CD4-positive, alpha-beta T cell (primary cell): ENCODE data around the gene ADARB2. TPM values are rescaled to one million over a fixed set of nuclear protein-coding genes. Genes with fewer than 3 reads are reported as not detected.
A peak's percentile ranks its signal among the peaks of the same experiment; 100 is the strongest.

ENCODE experiments used
- ATAC-seq: fragments of 200-7000 bp; cut with Tn5 transposase; one replicate; pipeline ENCODE4 v1.10.0; 2022; ENCODE audit warnings: mild to moderate bottlenecking; ENCODE audit not compliant: poor library complexity
- CTCF ChIA-PET: fragments of 350-600 bp; sonication (Branson Sonifier 250); formaldehyde crosslinking; loops from one replicate; lab custom pipeline; 2021; ENCODE audit warnings: antibody characterized with exemption, inconsistent platforms; lab: Charles Lee
- POLR2A ChIA-PET: fragments of 350-600 bp; sonication (Branson Sonifier 250); formaldehyde crosslinking; loops from one replicate; lab custom pipeline; 2021; ENCODE audit warnings: antibody characterized with exemption, inconsistent platforms; lab: Charles Lee
- DNase-seq, 14 experiments: peaks; one replicate each; pipeline ENCODE4 v3.0.0-alpha.2; 2013 to 2020; ENCODE audit warnings: mixed read lengths in 2 of 14
- H3K27ac ChIP-seq, 2 donors: one replicate each; pipeline versions ENCODE4 v1.5.1 to v1.7.0; 2013; ENCODE audit warnings: low read length in 2 of 2, low read depth in 1 of 2, mild to moderate bottlenecking in 1 of 2
- H3K27me3 ChIP-seq, 2 experiments: 1 replicate in 1 of 2; 2 replicates in 1 of 2; pipeline versions ENCODE4 v1.6.1 to v1.7.0; 2013; ENCODE audit warnings: low read length in 2 of 2, control low read depth in 1 of 2, mild to moderate bottlenecking in 1 of 2, moderate library complexity in 1 of 2; ENCODE audit not compliant: insufficient read depth in 2 of 2, control insufficient read depth in 1 of 2
- H3K36me3 ChIP-seq: one replicate; pipeline ENCODE4 v1.6.1; 2013; ENCODE audit warnings: low read length, control low read depth; ENCODE audit not compliant: insufficient read depth
- H3K4me1 ChIP-seq: one replicate; pipeline ENCODE4 v1.6.1; 2013; ENCODE audit warnings: low read length, control low read depth; ENCODE audit not compliant: insufficient read depth
- H3K4me3 ChIP-seq: one replicate; pipeline ENCODE4 v1.5.1; 2013; ENCODE audit warnings: mild to moderate bottlenecking, low read length, moderate library complexity
- H3K9me3 ChIP-seq, 2 experiments: 1 replicate in 1 of 2; 2 replicates in 1 of 2; pipeline versions ENCODE4 v1.6.1 to v1.7.0; 2013; ENCODE audit warnings: low read length in 2 of 2, mild to moderate bottlenecking in 2 of 2, control low read depth in 1 of 2, moderate library complexity in 1 of 2; ENCODE audit not compliant: control insufficient read depth in 1 of 2, insufficient read depth in 1 of 2
- H3K27ac Mint-ChIP-seq: one replicate; pipeline ENCODE4 v1.8.0; 2020; ENCODE audit warnings: mixed read lengths
- H3K27me3 Mint-ChIP-seq: one replicate; pipeline ENCODE4 v1.8.0; 2021; ENCODE audit warnings: mixed read lengths
- H3K36me3 Mint-ChIP-seq: one replicate; pipeline ENCODE4 v1.8.0; 2021; ENCODE audit warnings: low read depth, mixed read lengths
- H3K4me1 Mint-ChIP-seq: one replicate; pipeline ENCODE4 v1.8.0; 2021; ENCODE audit warnings: low read depth, mixed read lengths
- H3K4me3 Mint-ChIP-seq: one replicate; pipeline ENCODE4 v1.8.0; 2020; ENCODE audit warnings: mild to moderate bottlenecking, mixed read lengths
- H3K9me3 Mint-ChIP-seq: one replicate; pipeline ENCODE4 v1.8.0; 2020; ENCODE audit warnings: mixed read lengths
- intact Hi-C, 2 experiments: fragments of 100-400 bp; cut with DNase I in 1 of 2; cut with micrococcal nuclease in 1 of 2; formaldehyde crosslinking; loops; one replicate each; pipeline versions ENCODE4 v1.15.1 to v1.9.0; 2023 to 2025; cut with DNase I, micrococcal nuclease
- polyA plus RNA-seq, 2 donors: library from polyadenylated mRNA; unstranded; fragments of 120-200 nt; gene quantifications; one replicate each; pipeline ENCODE4 v1.2.1, GENCODE V29; 2013
- total RNA-seq, 174 experiments: library from RNA in 2 of 174; stranded (reverse) in 2 of 174; gene quantifications; one replicate each; pipeline ENCODE4 v1.2.3 and lab custom pipeline; 2021 to 2026
- TF ChIP-seq, protein P1 (sequence below): fragments of 200-600 bp; IDR thresholded peaks from one replicate; pipeline ENCODE4 v1.8.0; 2022; ENCODE audit warnings: antibody characterized with exemption, mild to moderate bottlenecking

ADARB2 gene
- total RNA-seq (under 1 TPM in 1 of 2 experiments, not detected in 1; 0.14 TPM), total RNA-seq (lab: John Stamatoyannopoulos, UW) (0 to 31.9 (median 0.07) reads per million in 172 experiments)
- 0.05 TPM for polyA plus RNA-seq (2013, experiment 1 of 2)
- polyA plus RNA-seq (2013, experiment 2 of 2), result not detected

- Mint-ChIP-seq H3K36me3 (no peaks in the 10 kb centered on the region), H3K4me3 (peak within 1 kb of the TSS; percentile 38), H3K27ac (no peak within 1 kb of the TSS), H3K4me1 (peaks cover 11% of the 10 kb centered on the region), H3K27me3 (peaks cover 90% of the 10 kb centered on the region), H3K9me3 (no peaks in the 10 kb centered on the region)
- Histone ChIP-seq H3K27ac (no peak within 1 kb of the TSS), H3K36me3 (no peaks in the 10 kb centered on the region), H3K4me1 (peaks cover 16% of the 10 kb centered on the region), H3K4me3 (peak within 1 kb of the TSS; percentile 22), H3K27me3 (peaks cover 55 to 76% of the 10 kb centered on the region in 2 experiments), H3K9me3 (peaks cover 0 to 16% of the 10 kb centered on the region in 2 experiments)
- ChIA-PET CTCF (no interaction called here), POLR2A (no interaction called here)
- TF ChIP-seq, protein P1, sequence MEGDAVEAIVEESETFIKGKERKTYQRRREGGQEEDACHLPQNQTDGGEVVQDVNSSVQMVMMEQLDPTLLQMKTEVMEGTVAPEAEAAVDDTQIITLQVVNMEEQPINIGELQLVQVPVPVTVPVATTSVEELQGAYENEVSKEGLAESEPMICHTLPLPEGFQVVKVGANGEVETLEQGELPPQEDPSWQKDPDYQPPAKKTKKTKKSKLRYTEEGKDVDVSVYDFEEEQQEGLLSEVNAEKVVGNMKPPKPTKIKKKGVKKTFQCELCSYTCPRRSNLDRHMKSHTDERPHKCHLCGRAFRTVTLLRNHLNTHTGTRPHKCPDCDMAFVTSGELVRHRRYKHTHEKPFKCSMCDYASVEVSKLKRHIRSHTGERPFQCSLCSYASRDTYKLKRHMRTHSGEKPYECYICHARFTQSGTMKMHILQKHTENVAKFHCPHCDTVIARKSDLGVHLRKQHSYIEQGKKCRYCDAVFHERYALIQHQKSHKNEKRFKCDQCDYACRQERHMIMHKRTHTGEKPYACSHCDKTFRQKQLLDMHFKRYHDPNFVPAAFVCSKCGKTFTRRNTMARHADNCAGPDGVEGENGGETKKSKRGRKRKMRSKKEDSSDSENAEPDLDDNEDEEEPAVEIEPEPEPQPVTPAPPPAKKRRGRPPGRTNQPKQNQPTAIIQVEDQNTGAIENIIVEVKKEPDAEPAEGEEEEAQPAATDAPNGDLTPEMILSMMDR, result no peak
- DNase-seq, result peak in 2 of 14 experiments; percentile 4 to 12
- peak; percentile 34 for ATAC-seq
- intact Hi-C loops, result no loop called here
Measured at GRCh38 chr10:1737222-1738061, at the start of gene ADARB2. TSS of gene ADARB2 (minus strand) at chr10:1737525.

GRCh38 chr10:1785835-1786234 is 48.5 kb upstream of the ADARB2 start:
- ChIA-PET CTCF (no interaction called here), POLR2A (no interaction called here)
- Histone ChIP-seq H3K27me3 (no peaks in the 10 kb centered on the region), H3K36me3 (no peaks in the 10 kb centered on the region), H3K27ac (no peak overlapping the region), H3K4me1 (no peaks in the 10 kb centered on the region), H3K4me3 (no peak overlapping the region), H3K9me3 (peaks cover 0 to 4% of the 10 kb centered on the region in 2 experiments)
- TF ChIP-seq, protein P1, result no peak
- H3K4me1 Mint-ChIP-seq, result no peaks in the 10 kb centered on the region
- DNase-seq (no peak), ATAC-seq (no peak)
- H3K36me3 Mint-ChIP-seq, result no peaks in the 10 kb centered on the region
- H3K27ac Mint-ChIP-seq, result no peak overlapping the region
- H3K9me3 Mint-ChIP-seq, result peaks cover 3% of the 10 kb centered on the region
- intact Hi-C loops, result no loop called here
- no peak overlapping the region for H3K4me3 Mint-ChIP-seq
- H3K27me3 Mint-ChIP-seq, result no peaks in the 10 kb centered on the region

DNA sequence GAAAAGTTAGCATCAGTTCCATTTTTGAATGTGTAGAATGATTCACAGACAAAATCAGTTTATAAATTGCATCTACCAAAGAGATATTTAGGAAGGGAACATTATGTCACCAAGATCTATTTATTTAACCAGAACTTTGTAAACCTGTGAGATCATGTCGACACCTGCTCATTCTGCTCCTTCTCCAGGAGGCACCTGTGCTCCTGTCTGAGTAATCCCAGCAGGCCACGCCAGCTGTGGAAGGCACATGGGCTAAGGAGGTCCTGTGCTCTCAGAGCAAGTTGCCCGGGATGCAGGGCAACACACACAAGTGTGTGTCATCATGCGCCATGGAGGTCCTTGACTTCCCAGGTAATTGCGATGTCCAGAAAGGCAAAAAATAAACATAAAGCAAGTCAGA is 45.5 kb upstream of the ADARB2 start:
- H3K4me1 Mint-ChIP-seq, result no peaks in the 10 kb centered on the region
- TF ChIP-seq, protein P1, result no peak
- no peaks in the 10 kb centered on the region for H3K36me3 Mint-ChIP-seq
- H3K4me3 Mint-ChIP-seq, result no peak overlapping the region
- H3K9me3 Mint-ChIP-seq, result peaks cover 3% of the 10 kb centered on the region
- DNase-seq (no peak), ATAC-seq (no peak)
- Histone ChIP-seq H3K4me3 (no peak overlapping the region), H3K36me3 (no peaks in the 10 kb centered on the region), H3K4me1 (no peaks in the 10 kb centered on the region), H3K27me3 (no peaks in the 10 kb centered on the region), H3K9me3 (no peaks in the 10 kb centered on the region), H3K27ac (no peak overlapping the region)
- POLR2A ChIA-PET, result no interaction called here
- H3K27ac Mint-ChIP-seq, result no peak overlapping the region
- CTCF ChIA-PET, result no interaction called here
- intact Hi-C loops, result no loop called here
- H3K27me3 Mint-ChIP-seq, result no peaks in the 10 kb centered on the region
